Gastroesophageal sphincter (tissue), 3 donors: ENCODE measurements around the gene TMEM69.

Experiments used
- CTCF ChIP-seq, 4 experiments: fragments of 200-600 bp in 2 of 4; fragments of 450-650 bp in 2 of 4; sonication (generic) in 1 of 4; IDR thresholded peaks; one replicate each; pipeline ENCODE4 v1.5.1; 2017 to 2019; ENCODE audit warnings: antibody characterized with exemption in 4 of 4, mild to moderate bottlenecking in 2 of 4, moderate library complexity in 2 of 4
- POLR2A ChIP-seq, 2 donors: fragments of 450-650 bp; IDR thresholded peaks; one replicate each; pipeline ENCODE4 v1.6.1; 2017; ENCODE audit warnings: antibody characterized with exemption in 2 of 2, mild to moderate bottlenecking in 2 of 2, moderate library complexity in 1 of 2
- POLR2AphosphoS5 ChIP-seq: sonication (generic); formaldehyde crosslinking; IDR thresholded peaks from one replicate; pipeline ENCODE4 v1.6.1; 2017; ENCODE audit warnings: antibody characterized with exemption

GRCh38 chr1:45673956-45674355 is 14.0 kb upstream of the TMEM69 start:
- TF ChIP-seq CTCF (IDR thresholded peaks at IDR 0.05) = no peak
- no peak for TF ChIP-seq POLR2A (IDR thresholded peaks at IDR 0.05)
- no peak for TF ChIP-seq POLR2AphosphoS5
